HS-5 (cell line): ENCODE measurements around the gene WDPCP.
"Not testable (repeated sequence)": the region's sequence is repeated elsewhere in the genome, so short reads cannot be mapped to it uniquely, and the experiment has no call there.

Experiments
- DNase-seq: peaks from one replicate; pipeline ENCODE4 v3.0.0-alpha.2; 2012; ENCODE audit warnings: low read depth

The WDPCP gene

DNA sequence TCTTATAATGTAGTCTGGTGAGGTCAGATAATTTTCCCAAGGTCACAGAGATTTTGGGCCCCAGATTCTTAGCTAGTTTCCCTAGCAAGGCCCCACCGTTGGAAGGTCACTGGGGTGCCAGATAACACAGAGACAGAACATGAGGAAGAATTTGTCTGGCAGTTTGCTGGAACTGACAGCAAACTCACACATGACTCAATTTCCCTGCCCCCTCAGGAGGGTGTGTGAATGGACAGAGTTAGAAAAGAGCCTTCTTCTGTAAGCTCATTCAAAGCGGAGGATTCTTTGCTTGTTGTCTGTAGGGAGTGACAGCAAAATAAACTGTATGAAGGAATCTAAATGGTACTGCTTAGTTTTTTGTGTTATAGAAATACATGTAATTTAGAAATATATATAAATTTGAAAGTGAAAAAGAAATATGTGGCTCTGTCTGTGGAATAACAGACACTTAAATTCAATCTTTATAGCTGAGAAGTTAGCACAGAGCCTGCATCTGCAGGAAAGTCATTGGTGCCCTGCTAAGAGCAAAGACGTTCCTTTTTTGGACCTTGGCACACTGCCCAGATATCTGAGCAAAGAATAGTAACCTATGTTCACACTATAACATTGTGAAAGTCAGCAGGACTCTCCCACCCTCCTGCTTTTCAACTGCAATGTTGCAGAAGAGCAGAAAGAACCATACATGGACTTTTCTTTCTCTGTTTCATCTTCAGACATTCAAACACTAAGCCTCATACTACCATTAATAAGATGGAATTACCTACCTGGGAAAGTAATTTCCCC, 2.5 kb upstream of the WDPCP start:
- no peak for DNase-seq

DNA sequence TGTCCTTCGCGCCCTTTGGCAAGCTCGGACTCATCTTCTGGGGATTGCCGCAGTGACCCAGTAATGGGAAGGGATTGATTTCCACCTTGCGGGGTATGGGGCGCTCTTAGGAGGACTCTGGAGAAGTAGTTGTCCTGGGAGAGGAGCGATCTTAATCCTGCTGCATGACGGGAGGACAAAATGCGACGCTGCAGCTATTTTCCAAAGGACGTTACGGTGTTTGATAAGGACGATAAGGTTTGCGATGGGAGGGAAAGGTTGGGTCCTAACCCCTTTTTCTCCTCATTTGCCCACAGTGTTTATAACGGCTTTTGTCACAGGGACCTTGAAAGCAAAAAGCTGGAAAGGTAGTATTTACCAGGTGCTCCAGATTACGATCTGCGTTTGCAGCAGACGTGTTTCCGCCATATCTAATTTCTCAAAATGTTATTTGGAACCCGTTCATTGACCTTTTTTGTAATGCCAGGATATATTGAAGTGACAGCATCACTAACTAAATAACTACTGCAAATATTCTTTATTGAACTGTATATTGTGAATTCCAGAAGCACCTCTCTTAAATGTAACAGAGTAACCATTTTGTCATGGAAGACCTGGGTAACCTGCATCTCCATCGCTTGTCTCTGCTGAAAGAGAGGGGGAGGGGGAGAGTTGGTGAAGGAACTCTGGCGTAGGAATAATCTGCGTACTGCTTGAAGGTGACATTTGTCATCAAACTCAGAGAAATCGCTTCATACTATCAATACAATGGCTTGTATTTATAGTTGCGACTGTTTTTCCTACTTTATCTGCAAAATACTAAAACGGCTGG, 1.1 kb upstream of the WDPCP start:
- no peak for DNase-seq

DNA sequence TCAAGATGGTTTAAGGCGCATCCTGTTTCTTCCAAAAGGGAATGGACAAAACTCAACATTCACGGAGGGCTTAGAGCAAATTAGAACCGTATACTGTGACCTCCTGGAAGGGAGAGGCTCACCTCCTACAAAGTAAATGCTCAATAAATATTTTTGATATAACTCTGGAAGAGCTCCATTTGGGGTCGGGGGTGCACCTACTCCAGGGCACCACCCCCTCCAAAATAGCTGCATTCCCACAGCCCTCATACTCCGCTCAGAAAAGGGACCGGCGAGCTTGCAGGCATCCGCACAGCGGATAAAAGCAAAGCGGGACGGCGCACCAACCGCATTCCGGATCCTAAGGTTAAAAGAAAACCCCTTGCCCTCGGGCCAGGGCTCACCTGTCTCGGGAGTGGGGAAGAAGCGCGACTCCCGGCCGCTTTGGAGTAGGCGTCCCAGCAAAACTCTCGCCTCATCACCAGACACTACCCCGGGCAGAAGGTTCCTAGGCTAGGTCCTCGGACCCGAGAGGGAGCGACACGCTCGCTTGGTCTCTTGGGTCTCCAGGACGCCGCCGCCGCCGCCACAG, 378 bp downstream of the WDPCP start:
- DNase-seq, result no peak

DNA sequence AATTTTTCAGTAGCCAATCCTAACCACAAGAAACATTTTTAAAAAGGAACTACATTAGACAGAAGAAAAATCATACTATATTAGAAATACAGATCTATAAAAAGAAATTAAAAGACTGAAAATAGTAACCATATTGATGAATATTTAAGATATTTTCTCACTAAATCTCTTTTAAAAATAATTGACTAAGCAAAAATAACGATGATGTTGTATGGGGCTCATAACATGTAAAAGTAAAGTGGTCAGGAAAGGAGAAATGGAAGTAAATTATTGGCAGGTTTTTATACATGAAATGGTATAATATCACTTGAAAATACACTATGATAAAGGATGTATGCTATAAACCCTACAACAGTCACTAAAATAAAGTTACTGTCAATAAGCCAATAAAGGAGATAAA, 5.4 kb downstream of the WDPCP start:
- no peak for DNase-seq

DNA sequence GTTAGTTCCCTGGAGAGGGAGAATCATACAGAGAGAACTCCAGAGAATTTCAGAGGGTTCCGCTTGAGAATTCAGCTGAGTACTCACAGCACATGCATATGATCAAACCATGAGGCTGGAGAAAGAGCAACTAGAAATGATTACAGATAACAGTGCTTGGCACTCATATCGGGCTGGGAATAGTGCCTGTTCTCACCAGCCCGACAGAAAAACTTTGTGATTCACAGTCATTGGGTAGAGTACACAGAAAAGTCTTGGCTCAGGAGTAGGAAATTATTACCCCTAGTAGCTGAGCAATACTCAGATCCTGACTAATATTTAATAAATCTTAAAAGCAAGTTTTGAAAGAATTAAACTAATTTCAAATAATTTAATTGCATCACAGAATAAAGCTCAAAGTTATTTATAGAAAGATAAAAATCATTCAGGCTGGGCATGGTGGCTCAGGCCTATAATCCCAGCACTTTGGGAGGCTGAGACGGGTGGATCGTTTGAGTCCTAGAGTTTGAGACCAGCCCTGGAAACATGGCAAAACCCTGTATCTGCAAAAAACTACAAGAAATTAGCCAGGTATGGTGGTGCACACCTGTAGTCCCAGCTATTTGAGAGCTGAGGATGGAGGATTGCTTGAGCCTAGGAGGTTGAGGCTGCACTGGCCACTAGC, 6.8 kb downstream of the WDPCP start:
- no peak for DNase-seq

DNA sequence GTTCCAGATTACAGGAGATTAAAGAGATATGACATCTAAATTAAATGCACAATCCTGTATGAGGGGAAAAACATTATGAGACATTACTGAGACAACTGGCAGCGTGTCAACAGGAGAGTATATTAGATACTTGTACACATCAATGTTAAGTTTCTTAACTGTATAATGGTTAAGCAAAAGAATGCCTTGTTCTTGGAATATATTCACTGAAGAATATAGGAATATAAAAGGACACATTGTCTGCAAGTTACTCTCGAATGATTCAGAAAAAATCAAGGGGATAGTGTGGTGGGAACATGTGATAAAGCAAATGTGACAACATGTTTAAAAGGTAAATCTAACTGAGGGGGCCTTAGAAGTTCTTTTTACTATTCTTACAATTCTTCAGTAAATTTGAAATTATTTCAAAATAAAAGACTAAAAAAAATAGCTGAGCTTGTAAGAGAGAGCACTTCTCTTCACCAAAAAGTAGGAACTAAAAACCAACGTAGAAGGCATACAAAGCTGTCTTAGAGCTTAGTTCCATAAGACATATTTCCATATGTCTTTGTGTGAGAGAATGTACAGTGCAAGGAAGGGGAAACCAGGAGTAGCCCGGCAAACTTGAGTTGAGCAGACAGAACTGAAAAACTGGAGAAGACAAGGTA, 7.5 kb downstream of the WDPCP start:
- DNase-seq, result no peak

DNA sequence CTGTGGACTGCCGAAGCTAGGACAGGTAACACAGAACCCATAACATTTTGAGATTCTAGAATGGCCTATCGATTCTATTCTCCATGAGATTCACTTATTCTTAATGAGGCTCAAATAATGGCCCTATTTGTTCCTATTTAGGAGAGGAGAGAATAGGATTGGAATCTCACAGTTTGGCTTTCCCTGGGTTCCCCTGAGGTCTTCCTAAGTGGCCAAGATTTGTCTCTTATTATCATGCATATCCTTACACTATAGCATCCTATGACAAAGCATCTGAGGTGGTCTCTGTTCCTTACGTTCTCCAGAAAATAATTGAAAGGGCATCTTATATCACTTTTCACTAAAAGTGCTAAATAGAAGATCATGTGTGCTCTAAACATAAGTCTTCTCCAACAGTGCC, 9.5 kb downstream of the WDPCP start:
- no peak for DNase-seq

DNA sequence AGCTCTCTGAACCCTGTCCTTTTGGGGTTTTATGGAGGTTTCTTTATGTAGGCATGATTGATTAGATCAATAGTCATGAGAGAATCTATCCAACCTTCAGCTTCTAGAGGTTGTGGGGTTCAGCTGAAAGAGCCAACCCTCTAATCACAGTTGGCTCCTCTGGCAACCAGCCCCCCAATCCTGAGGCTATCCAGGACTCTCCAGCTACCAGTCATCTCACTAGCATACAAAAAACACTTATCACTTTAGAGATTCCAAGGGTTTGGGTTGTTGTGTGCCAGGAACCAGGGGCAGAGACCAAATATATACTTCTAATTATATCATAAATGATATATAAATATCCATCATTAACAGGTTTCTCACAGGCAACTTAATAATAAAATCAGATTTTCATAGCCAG, 11.7 kb downstream of the WDPCP start:
- DNase-seq, result no peak

DNA sequence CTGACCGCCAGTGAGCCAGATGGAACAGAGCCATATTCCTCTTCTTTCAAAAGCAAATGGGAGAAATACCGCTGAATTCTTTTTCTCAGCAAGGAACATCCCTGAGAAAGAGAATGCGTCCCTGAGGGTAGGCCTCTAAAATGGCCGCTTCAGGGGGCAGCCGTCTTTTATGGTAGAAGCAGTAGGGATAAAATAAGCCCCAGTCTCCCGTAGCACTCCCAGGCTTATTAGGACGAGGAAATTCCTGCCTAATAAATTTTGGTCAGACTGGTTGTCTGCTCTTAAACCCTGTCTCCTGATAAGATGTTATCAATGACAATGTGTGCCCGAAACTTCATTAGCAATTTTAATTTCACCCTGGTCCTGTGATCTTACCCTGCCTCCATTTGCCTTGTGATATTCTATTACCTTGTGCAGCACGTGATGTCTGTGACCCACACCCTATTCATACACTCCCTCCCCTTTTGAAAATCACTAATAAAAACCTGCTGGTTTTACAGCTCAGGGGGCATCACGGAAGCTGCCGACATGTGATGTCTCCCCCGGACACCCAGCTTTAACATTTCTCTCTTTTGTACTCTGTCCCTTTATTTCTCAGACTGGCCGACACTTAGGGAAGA, 14.4 kb downstream of the WDPCP start:
- not testable (repeated sequence) for DNase-seq

DNA sequence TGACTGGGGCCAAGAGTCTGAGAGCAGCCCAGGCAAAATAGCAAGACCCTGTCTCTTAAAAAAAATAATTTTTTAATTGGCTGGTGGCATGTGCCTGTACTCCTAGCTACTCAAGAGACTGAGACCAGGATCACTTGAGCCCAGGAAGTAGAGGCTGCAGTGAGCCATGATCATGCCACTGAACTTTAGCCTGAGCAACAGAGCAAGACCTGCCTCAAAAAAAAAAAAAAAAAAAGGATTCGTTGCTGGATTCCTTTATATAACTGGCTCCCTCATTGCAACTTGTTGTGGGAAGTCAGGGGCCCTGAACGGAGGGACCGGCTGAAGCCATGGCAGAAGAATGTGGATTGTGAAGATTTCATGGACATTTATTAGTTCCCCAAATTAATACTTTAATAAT, 15.3 kb downstream of the WDPCP start:
- not testable (repeated sequence) for DNase-seq

DNA sequence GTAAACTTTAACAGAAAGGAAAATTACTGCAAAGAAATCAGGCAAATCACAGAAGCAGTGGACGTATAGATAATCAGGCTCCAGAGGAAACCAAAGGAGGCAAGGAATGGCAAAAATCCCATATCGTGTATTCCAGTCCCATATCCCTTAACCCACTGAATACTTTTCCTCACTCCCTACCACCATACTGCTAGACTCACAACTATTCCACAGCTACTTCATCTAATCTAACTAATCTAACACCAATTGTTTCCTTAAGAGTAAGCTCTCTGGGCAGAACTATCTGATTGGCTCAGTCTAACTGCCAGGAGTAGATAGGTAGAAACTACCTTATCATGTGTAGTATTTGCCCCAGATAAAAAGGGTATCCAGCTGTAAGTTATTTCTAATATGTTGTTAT, 16.3 kb downstream of the WDPCP start:
- DNase-seq, result no peak

DNA sequence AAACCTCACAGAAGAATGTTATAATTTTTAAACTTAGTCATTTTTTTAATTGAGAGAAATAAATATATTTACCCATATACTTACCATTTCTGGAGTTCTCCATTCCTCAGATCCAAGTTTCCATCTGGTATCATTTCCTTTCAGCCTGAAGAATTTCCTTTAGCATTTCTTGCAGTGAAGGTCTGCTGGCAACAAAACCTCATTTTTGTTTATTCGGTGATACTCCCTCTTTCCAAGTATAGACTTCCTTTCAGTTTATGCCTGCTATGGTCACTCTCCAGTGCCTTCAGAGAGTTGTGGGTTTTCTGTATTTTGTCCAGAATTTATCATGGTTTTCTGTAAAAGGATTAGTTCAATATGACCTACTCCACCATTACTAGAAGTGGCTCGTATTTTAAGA, 17.0 kb downstream of the WDPCP start:
- no peak for DNase-seq

DNA sequence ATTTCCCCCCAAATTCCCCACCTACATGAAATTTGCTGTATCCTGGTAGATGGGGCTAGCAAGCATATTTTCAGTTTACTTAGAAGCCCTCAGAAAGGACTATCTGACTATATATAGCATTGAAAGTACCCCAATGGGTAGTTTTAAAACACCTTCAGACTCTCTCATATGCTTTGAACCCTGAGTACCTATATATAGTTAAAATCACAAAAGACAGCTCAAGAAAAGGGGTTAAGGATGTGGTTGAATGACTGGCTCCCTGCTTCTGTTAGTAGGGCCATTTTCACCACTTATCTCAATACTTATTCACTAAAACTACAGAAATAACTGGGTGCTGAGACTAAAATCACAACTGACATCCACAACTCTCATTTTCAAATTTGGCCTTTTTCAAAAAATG, 18.5 kb downstream of the WDPCP start:
- no peak for DNase-seq

DNA sequence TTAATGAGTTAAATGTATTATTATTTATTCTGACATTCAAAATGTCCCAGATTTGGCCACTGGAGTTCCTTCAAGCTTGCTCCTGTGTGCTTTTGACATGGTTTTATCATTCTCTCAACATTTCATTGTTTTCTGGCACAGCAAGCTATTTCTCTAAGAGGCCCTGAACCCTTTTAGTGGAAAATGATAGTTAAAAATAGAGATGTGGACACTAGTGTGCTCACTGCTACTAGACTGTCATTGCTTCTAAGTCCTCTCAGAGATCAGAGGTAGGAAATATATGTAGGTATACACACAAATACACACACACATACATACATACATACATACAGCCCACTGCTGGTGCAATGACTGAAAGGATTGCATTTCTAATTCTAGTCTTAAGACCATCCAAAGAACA, 25.5 kb downstream of the WDPCP start:
- no peak for DNase-seq

DNA sequence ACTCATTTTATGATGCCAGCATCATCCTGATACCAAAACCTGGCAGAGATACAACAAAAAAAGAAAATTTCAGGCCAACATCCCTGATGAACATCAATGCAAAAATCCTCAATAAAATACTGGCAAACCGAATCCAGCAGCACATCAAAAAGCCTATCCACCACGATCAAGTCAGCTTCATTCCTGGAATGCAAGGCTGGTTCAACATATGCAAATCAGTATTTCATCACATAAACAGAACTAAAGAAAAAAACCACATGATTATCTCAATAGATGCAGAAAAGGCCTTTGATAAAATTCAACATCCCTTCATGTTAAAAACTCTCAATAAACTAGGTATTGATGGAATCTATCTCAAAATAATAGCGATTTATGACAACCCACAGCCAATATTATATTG, 29.4 kb downstream of the WDPCP start:
- not testable (repeated sequence) for DNase-seq

DNA sequence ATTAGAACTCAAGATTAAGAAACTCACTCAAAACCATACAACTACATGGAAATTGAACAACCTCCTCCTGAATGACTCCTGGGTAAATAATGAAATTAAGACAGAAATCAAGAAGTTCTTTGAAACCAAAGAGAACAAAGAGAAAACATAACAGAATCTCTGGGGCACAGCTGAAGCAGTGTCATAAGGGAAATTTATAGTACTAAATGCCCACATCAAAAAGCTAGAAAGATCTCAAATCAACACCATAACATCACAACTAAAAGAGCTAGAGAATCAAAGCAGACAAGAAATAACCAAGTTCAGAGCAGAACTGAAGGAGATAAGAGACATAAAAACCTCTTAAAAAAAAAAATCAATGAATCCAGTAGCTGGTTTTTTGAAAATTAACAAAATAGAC, 30.5 kb downstream of the WDPCP start:
- DNase-seq, result not testable (repeated sequence)

DNA sequence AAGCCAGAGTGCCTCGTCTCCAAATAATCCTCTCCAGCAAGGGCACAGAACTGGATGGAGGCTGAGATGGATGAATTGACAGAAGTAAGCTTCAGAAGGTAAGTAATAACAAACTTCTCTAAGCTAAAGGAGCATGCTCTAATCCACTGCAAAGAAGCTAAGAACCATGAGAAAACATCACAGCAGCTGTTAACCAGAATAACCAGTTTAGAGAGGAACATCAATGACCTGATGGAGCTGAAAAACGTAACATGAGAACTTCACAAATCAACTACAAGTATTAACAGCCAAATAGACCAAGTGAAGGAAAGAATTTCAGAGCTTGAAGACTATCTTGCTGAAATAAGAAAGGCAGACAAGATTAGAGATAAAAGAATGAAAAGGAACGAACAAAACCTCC, 32.3 kb downstream of the WDPCP start:
- no peak for DNase-seq

DNA sequence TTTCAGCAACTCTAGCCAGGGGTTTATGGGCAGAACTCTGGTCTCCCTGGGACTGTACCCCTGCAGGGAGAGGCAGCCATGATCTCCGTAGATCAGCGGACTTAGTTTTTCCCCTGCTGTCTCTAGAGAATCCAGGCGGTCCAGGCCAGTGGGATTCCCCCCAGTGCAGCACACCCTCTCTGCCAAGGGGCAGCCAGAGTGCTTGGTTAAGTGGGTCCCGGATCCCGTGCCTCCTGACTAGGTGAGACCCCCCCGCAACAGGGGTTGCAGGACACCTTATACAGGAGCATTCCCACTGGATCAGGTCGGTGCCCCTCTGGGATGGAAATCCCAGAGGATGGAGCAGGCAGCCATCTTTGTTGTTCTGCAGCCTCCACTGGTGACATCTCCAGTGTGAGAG, 33.0 kb downstream of the WDPCP start:
- DNase-seq, result no peak

DNA sequence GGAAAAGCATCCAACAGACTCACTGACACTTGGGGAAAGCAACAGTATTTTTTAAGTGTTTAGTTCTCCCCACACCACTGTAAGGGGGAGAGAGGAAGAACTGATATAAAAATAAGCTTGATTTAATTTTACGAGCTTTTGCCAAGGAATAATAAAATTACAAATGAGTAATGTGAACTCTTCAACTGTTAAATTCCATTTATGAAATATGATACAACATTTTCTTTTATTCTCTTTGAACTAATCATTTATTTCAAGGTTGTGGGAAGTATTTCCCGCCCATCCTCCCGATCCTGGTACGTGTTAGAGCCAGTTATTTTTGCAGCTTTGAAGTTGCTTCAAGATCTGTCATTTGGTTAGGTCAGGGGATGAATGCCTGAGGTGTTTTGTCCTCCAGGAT, 35.2 kb downstream of the WDPCP start:
- DNase-seq, result no peak

DNA sequence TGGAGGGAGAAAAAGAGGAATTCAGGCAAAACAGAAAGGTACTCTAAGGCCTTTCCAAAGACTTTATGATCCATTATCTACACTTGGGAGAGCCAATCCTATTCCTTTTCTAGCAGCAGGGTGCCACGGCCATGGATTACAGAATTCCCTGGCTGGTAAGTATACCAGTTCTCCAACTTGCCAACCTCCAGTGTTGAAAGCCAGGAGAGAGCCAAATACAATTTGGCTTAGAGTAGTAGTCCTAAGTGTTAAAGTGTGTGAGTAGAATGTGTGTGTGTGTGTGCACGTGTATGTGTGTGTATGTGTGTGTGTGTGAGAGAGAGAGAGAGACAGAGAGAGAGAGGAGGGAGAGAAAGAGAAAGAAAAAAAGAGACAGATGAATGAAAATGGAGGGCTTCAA, 43.3 kb downstream of the WDPCP start:
- no peak for DNase-seq

DNA sequence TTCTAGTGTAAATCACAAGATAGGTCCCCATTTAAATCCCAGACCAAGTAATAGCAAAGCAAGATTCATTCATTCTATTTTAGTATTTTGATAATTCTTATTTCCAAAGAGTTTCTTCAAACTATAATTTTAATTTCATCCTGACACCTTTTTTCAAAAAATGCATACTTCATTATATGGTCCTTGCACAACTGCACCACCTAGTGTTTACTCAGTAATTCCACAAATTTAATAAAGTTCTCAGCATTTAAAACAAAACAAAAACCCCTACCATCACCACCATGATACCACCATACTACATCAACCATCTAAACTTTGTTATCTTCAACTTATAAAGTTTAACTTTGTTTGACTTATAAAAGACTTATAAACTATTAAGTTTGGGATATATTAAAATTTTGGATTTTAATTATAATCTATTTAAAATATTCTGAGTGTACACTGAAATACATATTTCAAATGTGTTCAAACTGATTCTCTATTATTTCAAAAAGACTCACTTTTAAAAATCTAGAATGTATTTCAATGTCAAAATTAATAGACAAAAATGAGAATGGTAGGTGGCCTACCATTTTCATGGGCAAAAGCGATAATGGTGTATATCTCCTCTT, 44.2 kb downstream of the WDPCP start:
- DNase-seq, result no peak
